HepG2 (cell line): Measurements from ENCODE around the gene SH3GL2. TPM values are rescaled to one million over a fixed set of nuclear protein-coding genes. Genes with fewer than 3 reads are reported as not detected.
A peak's percentile ranks its signal among the peaks of the same experiment; 100 is the strongest.

Experiments used
- ATAC-seq: fragments of 200-7000 bp; cut with Tn5 transposase; 3 replicates; pipeline ENCODE4 v1.9.1; 2020; ENCODE audit warnings: mild to moderate bottlenecking, moderate library complexity
- BruUV-seq: library from RNA; stranded (reverse); fragments of 400-500 nt; replicated peaks from 2 replicates; lab custom pipeline; 2021; lab: Mats Ljungman, UMichigan
- CTCF ChIA-PET: fragments of 300-600 bp; formaldehyde crosslinking; extraction: SDS; loops from one replicate; lab custom pipeline; 2021; ENCODE audit warnings: low total read pairs, inconsistent platforms, low intra/inter-chr PET ratio; lab: Yijun Ruan, JAX
- POLR2A ChIA-PET: fragments of 350-600 bp; sonication (Branson Sonifier 250); formaldehyde crosslinking; loops from one replicate; lab custom pipeline; 2020; ENCODE audit warnings: antibody characterized with exemption, inconsistent platforms; lab: Yijun Ruan, JAX
- DNase-seq: peaks from one replicate; pipeline ENCODE4 v3.0.0-alpha.2; 2015; ENCODE audit warnings: low spot score
- FAIRE-seq: peaks from 3 replicates; lab custom pipeline; 2011; peaks lifted over from hg19 to GRCh38; lab: Jason Lieb, UNC
- H2AFZ ChIP-seq: one replicate; pipeline ENCODE4 v1.6.1; 2011; ENCODE audit warnings: low read length, inconsistent platforms
- H3K27ac ChIP-seq: fragments of 300-600 bp; 3 replicates; pipeline ENCODE4 v1.8.0; 2011; ENCODE audit warnings: mixed run types, mild to moderate bottlenecking, mixed read lengths, low read length, inconsistent platforms; ENCODE audit not compliant: insufficient read depth; ENCODE audit errors: extremely low read length
- H3K27me3 ChIP-seq, 2 experiments: fragments of 200-600 bp in 1 of 2; 2 replicates in 1 of 2; 3 replicates in 1 of 2; pipeline versions ENCODE4 v1.6.0 to v1.8.0; 2011; ENCODE audit warnings: low read length in 2 of 2, mild to moderate bottlenecking in 2 of 2, moderate library complexity in 2 of 2, inconsistent platforms in 1 of 2; ENCODE audit not compliant: insufficient read depth in 2 of 2, control insufficient read depth in 1 of 2
- H3K36me3 ChIP-seq, 2 experiments: fragments of 200-600 bp in 1 of 2; replicated peaks in 1 of 2; 2 replicates in 1 of 2; 3 replicates in 1 of 2; pipeline versions ENCODE4 v1.5.1 to v1.8.0; 2011; ENCODE audit warnings: low read length in 2 of 2, inconsistent platforms in 1 of 2; ENCODE audit not compliant: insufficient read depth in 2 of 2, control insufficient read depth in 1 of 2
- H3K4me1 ChIP-seq: 2 replicates; pipeline ENCODE4 v1.5.1; 2012; ENCODE audit warnings: low read length, inconsistent platforms; ENCODE audit not compliant: insufficient read depth
- H3K4me2 ChIP-seq: 2 replicates; pipeline ENCODE4 v1.6.0; 2011; ENCODE audit warnings: low read depth, low read length, inconsistent platforms
- H3K4me3 ChIP-seq, 3 experiments: fragments of 200-600 bp in 1 of 3; sonication (generic), shearing (Covaris generic) in 1 of 3; replicated peaks in 1 of 3; 2 replicates each; pipeline ENCODE4 v1.5.1; 2011 to 2016; ENCODE audit warnings: low read length in 3 of 3, inconsistent platforms in 2 of 3, low read depth in 2 of 3, mild to moderate bottlenecking in 2 of 3, control low read depth in 1 of 3, mixed read lengths in 1 of 3; ENCODE audit not compliant: insufficient read depth in 1 of 3
- H3K79me2 ChIP-seq: one replicate; pipeline ENCODE4 v1.6.1; 2011; ENCODE audit warnings: low read length, inconsistent platforms; ENCODE audit not compliant: insufficient read depth
- H3K9ac ChIP-seq: 2 replicates; pipeline ENCODE4 v1.6.0; 2011; ENCODE audit warnings: mild to moderate bottlenecking, low read depth, low read length, inconsistent platforms; ENCODE audit not compliant: insufficient read depth
- H3K9me3 ChIP-seq: 2 replicates; pipeline ENCODE4 v1.5.1; 2012; ENCODE audit warnings: mild to moderate bottlenecking, low read length
- H4K20me1 ChIP-seq: 2 replicates; pipeline ENCODE4 v1.6.0; 2011; ENCODE audit warnings: inconsistent platforms, mild to moderate bottlenecking, low read length, moderate library complexity; ENCODE audit not compliant: insufficient read depth
- ARNTL ChIP-seq: sonication (generic); formaldehyde crosslinking; IDR thresholded peaks from 2 replicates; pipeline ENCODE4 v1.4.0; 2020; ENCODE audit warnings: mild to moderate bottlenecking, missing genetic modification reagents
- ATF7 ChIP-seq, 2 experiments: fragments of 450-650 bp in 1 of 2; sonication (generic) in 1 of 2; formaldehyde crosslinking in 1 of 2; IDR thresholded peaks; 2 replicates each; pipeline versions ENCODE4 v1.4.0 to v1.6.1; 2016 to 2020; ENCODE audit warnings: antibody characterized with exemption in 1 of 2, mild to moderate bottlenecking in 1 of 2, missing genetic modification reagents in 1 of 2
- CREB1 ChIP-seq, 2 experiments: fragments of 450-650 bp in 1 of 2; IDR thresholded peaks; 2 replicates each; pipeline ENCODE4 v1.6.1; 2016 to 2017; ENCODE audit warnings: control low read depth in 1 of 2, mild to moderate bottlenecking in 1 of 2, missing compliant biosample characterization in 1 of 2, missing genetic modification characterization in 1 of 2
- HOXA7 ChIP-seq: sonication (generic); formaldehyde crosslinking; IDR thresholded peaks from 2 replicates; pipeline ENCODE4 v1.8.1; 2022; ENCODE audit warnings: mild to moderate bottlenecking, missing genetic modification reagents, moderate library complexity
- PBX2 ChIP-seq: IDR thresholded peaks from 2 replicates; pipeline ENCODE4 v1.6.1; 2016; ENCODE audit warnings: control low read depth
- PBX3 ChIP-seq: sonication (generic); formaldehyde crosslinking; IDR thresholded peaks from 2 replicates; pipeline ENCODE4 v1.8.1; 2023; ENCODE audit warnings: missing genetic modification reagents, inconsistent platforms, borderline replicate concordance
- PLSCR1 ChIP-seq: sonication (generic); formaldehyde crosslinking; IDR thresholded peaks from 2 replicates; pipeline ENCODE4 v1.5.0; 2020; ENCODE audit warnings: missing genetic modification reagents, mild to moderate bottlenecking, borderline replicate concordance
- RFXAP ChIP-seq: sonication (generic); formaldehyde crosslinking; IDR thresholded peaks from 2 replicates; pipeline ENCODE4 v1.4.0; 2020; ENCODE audit warnings: missing genetic modification reagents, borderline replicate concordance
- SRSF1 ChIP-seq: fragments of 200-400 bp; formaldehyde crosslinking; optimal IDR thresholded peaks from 2 replicates; pipeline ENCODE3; 2017; ENCODE audit warnings: mild to moderate bottlenecking, low read depth, low read length, moderate library complexity
- ZNF121 ChIP-seq: sonication (generic); formaldehyde crosslinking; IDR thresholded peaks from 2 replicates; pipeline ENCODE4 v1.5.0; 2020; ENCODE audit warnings: mild to moderate bottlenecking, missing genetic modification reagents
- ZNF281 ChIP-seq: sonication (generic); formaldehyde crosslinking; IDR thresholded peaks from 2 replicates; pipeline ENCODE4 v1.4.0; 2020; ENCODE audit warnings: missing genetic modification reagents, borderline replicate concordance
- ZNF501 ChIP-seq: sonication (generic); formaldehyde crosslinking; IDR thresholded peaks from 2 replicates; pipeline ENCODE4 v1.5.1; 2020; ENCODE audit warnings: mild to moderate bottlenecking, moderate library complexity, missing genetic modification reagents
- ZNF556 ChIP-seq: sonication (generic); formaldehyde crosslinking; IDR thresholded peaks from 2 replicates; pipeline ENCODE4 v1.4.0; 2020; ENCODE audit warnings: mild to moderate bottlenecking, missing genetic modification reagents, borderline replicate concordance
- ZNF737 ChIP-seq: sonication (generic); formaldehyde crosslinking; IDR thresholded peaks from 2 replicates; pipeline ENCODE4 v1.5.0; 2020; ENCODE audit warnings: missing genetic modification reagents, mild to moderate bottlenecking, borderline replicate concordance
- ZNF784 ChIP-seq: sonication (generic); formaldehyde crosslinking; IDR thresholded peaks from 2 replicates; pipeline ENCODE4 v1.5.1; 2020; ENCODE audit warnings: missing genetic modification reagents, mild to moderate bottlenecking, borderline replicate concordance
- WGBS: methylation state at CpG from one replicate; pipeline ENCODE4 v1.1.6; 2017; ENCODE audit warnings: low lambda C conversion rate; 5-methylcytosine and 5-hydroxymethylcytosine counted together
- in situ Hi-C: cut with HindIII; loops from 2 replicates; pipeline ENCODE4 v1.10.0; 2017; ENCODE audit warnings: low pct_unique_long_range_greater_than_20kb; ENCODE audit not compliant: extremely low pct_ligation_motif_present
- intact Hi-C: fragments of 100-400 bp; cut with micrococcal nuclease; formaldehyde crosslinking; loops from one replicate; pipeline ENCODE4 v1.10.0; 2022; ENCODE audit not compliant: unreplicated experiment
- polyA plus RNA-seq, 8 experiments: library from polyadenylated mRNA; depleted of rRNA in 3 of 8; stranded (reverse) in 7 of 8; unstranded in 1 of 8; fragments of >200 nt; fragmentation: Illumina TruSeq in 4 of 8; extraction: Trizol in 4 of 8; gene quantifications; 2 replicates each; pipeline versions ENCODE4 v1.2.1 to v1.2.3, GENCODE V29; 2011 to 2016; ENCODE audit warnings: low read depth in 4 of 8, missing spikeins in 1 of 8, mixed read lengths in 1 of 8; ENCODE audit not compliant: insufficient read depth in 1 of 8
- total RNA-seq, 5 experiments: library from RNA; depleted of rRNA; stranded (reverse); fragments of >200 nt; fragmentation: Illumina TruSeq; extraction: Trizol; gene quantifications; 2 replicates each; pipeline ENCODE4 v1.2.3, GENCODE V29; 2016; ENCODE audit warnings: low read depth in 1 of 5

The SH3GL2 gene
- total and polyA plus RNA-seq, 2 of the 13 experiments (the other 11 are each of a cell fraction or from before 2014, with no cell fraction given) = 0.04 TPM; not detected in 1

GRCh38 chr9:17751486-17751885 is 172.6 kb downstream of the SH3GL2 start:
- DNase-seq = no peak
- no peak overlapping the region for H3K9ac ChIP-seq
- H3K4me1 ChIP-seq = no peaks in the 10 kb centered on the region
- H3K9me3 ChIP-seq = no peaks in the 10 kb centered on the region
- H3K27me3 ChIP-seq = no peaks in the 10 kb centered on the region
- 0% methylated on average over 4 of the region's 4 CpGs for WGBS
- ChIA-PET CTCF (no interaction called here), POLR2A (no interaction called here)
- no peak overlapping the region for H3K4me2 ChIP-seq
- H3K36me3 ChIP-seq = no peaks in the 10 kb centered on the region
- no peak overlapping the region for H3K4me3 ChIP-seq
- no peak overlapping the region for H2AFZ ChIP-seq
- in situ Hi-C loops = no loop called here
- no peaks in the 10 kb centered on the region for H4K20me1 ChIP-seq
- no peaks in the 10 kb centered on the region for H3K79me2 ChIP-seq
- TF ChIP-seq ZNF784 (CRISPR knock-in tag) (no peak), PLSCR1 (CRISPR knock-in tag) (no peak), ZNF281 (CRISPR knock-in tag) (no peak), PBX3 (CRISPR knock-in tag) (no peak), ZNF121 (CRISPR knock-in tag) (no peak), ATF7 (IDR thresholded peaks at IDR 0.05) (peak; percentile 36), ATF7 (CRISPR knock-in tag; IDR thresholded peaks at IDR 0.05) (no peak), SRSF1 (no peak), ARNTL (CRISPR knock-in tag) (no peak), ZNF737 (no peak), PBX2 (CRISPR knock-in tag) (no peak), CREB1 (IDR thresholded peaks at IDR 0.05) (0 out of 2 replicates have a peak, but pooled peaks have one; percentile 10), CREB1 (CRISPR knock-in tag; IDR thresholded peaks at IDR 0.05) (no peak), RFXAP (CRISPR knock-in tag) (no peak), ZNF501 (CRISPR knock-in tag) (no peak), HOXA7 (CRISPR knock-in tag) (no peak), ZNF556 (CRISPR knock-in tag) (no peak)
- no peak for ATAC-seq
- BruUV-seq = no TSS peak
- intact Hi-C loops = no loop called here
- FAIRE-seq = no peak
- H3K27ac ChIP-seq = no peak overlapping the region
